ENCODE measurements around the gene MED16. TPM values are rescaled to one million over a fixed set of nuclear protein-coding genes. Genes with fewer than 3 reads are reported as not detected.

MED16 gene
- total and polyA plus RNA-seq, 2 of the 13 experiments (the other 11 are each of a cell fraction or from before 2014, with no cell fraction given) = 13.3 to 14.8 TPM

- TF ChIP-seq ARID4A (CRISPR knock-in tag; IDR thresholded peaks at IDR 0.05; ENCODE audit: borderline replicate concordance) (peak; percentile 99), ZBTB38 (CRISPR knock-in tag; IDR thresholded peaks at IDR 0.05) (peak; percentile 94), ZNF687 (CRISPR knock-in tag; IDR thresholded peaks at IDR 0.05) (peak; percentile 100), SMAD9 (CRISPR knock-in tag; IDR thresholded peaks at IDR 0.05) (0 out of 2 replicates have a peak, but pooled peaks have one; percentile 78), ZNF740 (CRISPR knock-in tag; IDR thresholded peaks at IDR 0.05) (peak; percentile 77; the same call in 1 of the 2 replicates), CCDC6 (CRISPR knock-in tag; IDR thresholded peaks at IDR 0.05) (peak; percentile 93; the same call in 1 of the 2 replicates), ZNF329 (CRISPR knock-in tag; IDR thresholded peaks at IDR 0.05; ENCODE audit: low read depth) (0 out of 2 replicates have a peak, but pooled peaks have one; percentile 45), ZNF7 (CRISPR knock-in tag; IDR thresholded peaks at IDR 0.05) (no peak), RBAK (CRISPR knock-in tag; IDR thresholded peaks at IDR 0.05) (no peak), TAF1 (CRISPR knock-in tag; IDR thresholded peaks at IDR 0.05) (peak; percentile 57; the same call in 1 of the 2 replicates), NR2F6 (IDR thresholded peaks at IDR 0.05) (peak; percentile 55; the same call in 1 of the 2 replicates), NR2F6 (CRISPR knock-in tag; IDR thresholded peaks at IDR 0.05) (peak; percentile 90), ZFP82 (CRISPR knock-in tag; IDR thresholded peaks at IDR 0.05; ENCODE audit: borderline replicate concordance) (no peak), ZBTB20 (CRISPR knock-in tag; IDR thresholded peaks at IDR 0.05; ENCODE audit: borderline replicate concordance, low read depth) (peak; percentile 77; the same call in 1 of the 2 replicates), KDM5B (CRISPR knock-in tag; IDR thresholded peaks at IDR 0.05; ENCODE audit: borderline replicate concordance) (peak; percentile 88; the same call in 1 of the 2 replicates), ZFP1 (CRISPR knock-in tag; IDR thresholded peaks at IDR 0.05) (no peak), ZNF234 (CRISPR knock-in tag; conservative IDR thresholded peaks at IDR 0.05) (no peak), SRY (CRISPR knock-in tag; IDR thresholded peaks at IDR 0.05) (no peak; the same call in 1 of the 2 replicates), JUNB (CRISPR knock-in tag; IDR thresholded peaks at IDR 0.05; ENCODE audit: borderline replicate concordance) (no peak), CHCHD3 (CRISPR knock-in tag; IDR thresholded peaks at IDR 0.05) (no peak), BRD4 (CRISPR knock-in tag; IDR thresholded peaks at IDR 0.05) (peak; percentile 72; the same call in 1 of the 2 replicates)
Observed at GRCh38 chr19:934865-935479, 42.0 kb upstream of the MED16 start (continued).
